Smooth muscle cell (in vitro differentiated cells): ENCODE results near the gene ADAMTS2. TPM values are rescaled to one million over a fixed set of nuclear protein-coding genes. Genes with fewer than 3 reads are reported as not detected.

Source experiments
- DNase-seq: peaks from one replicate; lab custom pipeline; 2025; ENCODE audit not compliant: unreplicated experiment; lab: John Stamatoyannopoulos, UW
- H2AFZ ChIP-seq: fragments of 200-600 bp; sonication (generic); 2 replicates; pipeline ENCODE4 v1.6.0; 2016; ENCODE audit warnings: antibody characterized with exemption, low read depth, mild to moderate bottlenecking
- H3F3A ChIP-seq: fragments of 200-600 bp; sonication (generic); 2 replicates; pipeline ENCODE4 v1.6.0; 2017; ENCODE audit warnings: antibody characterized with exemption, low read depth
- H3K27ac ChIP-seq: fragments of 200-600 bp; sonication (generic); 2 replicates; pipeline ENCODE4 v1.5.1; 2016; ENCODE audit warnings: low read depth, mild to moderate bottlenecking
- H3K27me3 ChIP-seq: fragments of 200-600 bp; sonication (generic); 2 replicates; pipeline ENCODE4 v1.6.1; 2016; ENCODE audit warnings: low read depth, mild to moderate bottlenecking
- H3K36me3 ChIP-seq: fragments of 200-600 bp; sonication (generic); 2 replicates; pipeline ENCODE4 v1.5.1; 2016; ENCODE audit warnings: low read depth
- H3K4me1 ChIP-seq: fragments of 200-600 bp; sonication (generic); 2 replicates; pipeline ENCODE4 v1.5.1; 2016; ENCODE audit warnings: low read depth
- H3K4me2 ChIP-seq: fragments of 200-600 bp; sonication (generic); 2 replicates; pipeline ENCODE4 v1.6.0; 2016; ENCODE audit warnings: mild to moderate bottlenecking
- H3K4me3 ChIP-seq: fragments of 200-600 bp; sonication (generic); 2 replicates; pipeline ENCODE4 v1.5.1; 2016; ENCODE audit warnings: mild to moderate bottlenecking
- H3K79me2 ChIP-seq: fragments of 200-600 bp; sonication (generic); 2 replicates; pipeline ENCODE4 v1.6.0; 2016; ENCODE audit warnings: low read depth, mild to moderate bottlenecking
- H3K9ac ChIP-seq: fragments of 200-600 bp; sonication (generic); 2 replicates; pipeline ENCODE4 v1.6.0; 2016; ENCODE audit warnings: low read depth
- H3K9me3 ChIP-seq: fragments of 200-600 bp; sonication (generic); replicated peaks from 2 replicates; pipeline ENCODE4 v1.5.1; 2016; ENCODE audit warnings: low read depth
- H4K20me1 ChIP-seq: fragments of 200-600 bp; sonication (generic); 2 replicates; pipeline ENCODE4 v1.6.0; 2016; ENCODE audit warnings: low read depth
- WGBS: methylation state at CpG from one replicate; pipeline ENCODE4 v1.1.7; 2016; ENCODE audit warnings: low lambda C conversion rate; 5-methylcytosine and 5-hydroxymethylcytosine counted together
- polyA plus RNA-seq: library from polyadenylated mRNA; unstranded; fragments of >200 nt; fragmentation: Nextera tagmentation; extraction: Ambion mirVana; gene quantifications from 2 replicates; pipeline ENCODE4 v1.2.1, GENCODE V29; 2016
- total RNA-seq: library from RNA; depleted of rRNA; stranded (reverse); fragments of >200 nt; gene quantifications from 2 replicates; pipeline ENCODE4 v1.2.3, GENCODE V29; 2014
- TF ChIP-seq, protein P1 (sequence below): fragments of 200-600 bp; sonication (generic); IDR thresholded peaks from 2 replicates; pipeline ENCODE4 v1.5.1; 2017; ENCODE audit warnings: borderline replicate concordance, mild to moderate bottlenecking, antibody characterized with exemption; ENCODE audit not compliant: insufficient read depth, poor library complexity, severe bottlenecking

ADAMTS2 gene
- total and polyA plus RNA-seq, 2 experiments from 2014 or later = 22.8 to 37.5 TPM

DNA sequence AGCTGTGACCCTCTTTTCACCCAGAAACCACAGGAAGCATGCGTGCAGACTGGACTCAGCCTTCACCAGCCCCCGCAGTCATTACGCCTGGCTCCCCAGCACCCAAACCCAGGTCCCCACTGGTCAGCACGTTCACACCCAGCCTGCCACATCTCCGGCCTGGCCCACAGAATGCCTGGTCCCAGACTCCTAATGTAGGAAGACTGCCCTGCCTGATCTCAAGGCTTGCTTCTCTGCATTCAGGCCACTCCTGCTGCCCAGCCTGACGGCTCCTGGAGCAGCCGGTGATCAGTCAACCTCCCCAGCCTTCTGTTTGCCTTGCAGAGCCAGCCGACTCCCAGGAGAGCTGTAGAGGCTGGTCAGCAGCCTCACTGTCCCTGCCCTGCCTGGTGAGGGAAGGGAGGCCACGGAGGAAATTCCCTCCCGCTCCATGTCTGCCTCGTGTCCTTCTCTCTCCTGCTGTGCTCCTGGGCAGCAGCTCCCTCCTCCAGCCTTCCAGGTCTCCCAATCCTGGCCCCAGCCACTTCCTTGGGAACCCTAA, 25.4 kb downstream of the ADAMTS2 start:
- H3F3A ChIP-seq = no peaks in the 10 kb centered on the region
- no peak overlapping the region for H3K27ac ChIP-seq
- TF ChIP-seq, protein P1, sequence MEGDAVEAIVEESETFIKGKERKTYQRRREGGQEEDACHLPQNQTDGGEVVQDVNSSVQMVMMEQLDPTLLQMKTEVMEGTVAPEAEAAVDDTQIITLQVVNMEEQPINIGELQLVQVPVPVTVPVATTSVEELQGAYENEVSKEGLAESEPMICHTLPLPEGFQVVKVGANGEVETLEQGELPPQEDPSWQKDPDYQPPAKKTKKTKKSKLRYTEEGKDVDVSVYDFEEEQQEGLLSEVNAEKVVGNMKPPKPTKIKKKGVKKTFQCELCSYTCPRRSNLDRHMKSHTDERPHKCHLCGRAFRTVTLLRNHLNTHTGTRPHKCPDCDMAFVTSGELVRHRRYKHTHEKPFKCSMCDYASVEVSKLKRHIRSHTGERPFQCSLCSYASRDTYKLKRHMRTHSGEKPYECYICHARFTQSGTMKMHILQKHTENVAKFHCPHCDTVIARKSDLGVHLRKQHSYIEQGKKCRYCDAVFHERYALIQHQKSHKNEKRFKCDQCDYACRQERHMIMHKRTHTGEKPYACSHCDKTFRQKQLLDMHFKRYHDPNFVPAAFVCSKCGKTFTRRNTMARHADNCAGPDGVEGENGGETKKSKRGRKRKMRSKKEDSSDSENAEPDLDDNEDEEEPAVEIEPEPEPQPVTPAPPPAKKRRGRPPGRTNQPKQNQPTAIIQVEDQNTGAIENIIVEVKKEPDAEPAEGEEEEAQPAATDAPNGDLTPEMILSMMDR = no peak
- H4K20me1 ChIP-seq = peaks cover 16% of the 10 kb centered on the region
- no peak overlapping the region for H3K9ac ChIP-seq
- H3K9me3 ChIP-seq = no peaks in the 10 kb centered on the region
- no peak overlapping the region for H3K4me2 ChIP-seq
- no peaks in the 10 kb centered on the region for H3K79me2 ChIP-seq
- no peak overlapping the region for H2AFZ ChIP-seq
- H3K36me3 ChIP-seq = no peaks in the 10 kb centered on the region
- no peaks in the 10 kb centered on the region for H3K4me1 ChIP-seq
- no peaks in the 10 kb centered on the region for H3K27me3 ChIP-seq
- 43% methylated on average over 11 of the region's 11 CpGs for WGBS
- DNase-seq = no peak
- H3K4me3 ChIP-seq = no peak overlapping the region

DNA sequence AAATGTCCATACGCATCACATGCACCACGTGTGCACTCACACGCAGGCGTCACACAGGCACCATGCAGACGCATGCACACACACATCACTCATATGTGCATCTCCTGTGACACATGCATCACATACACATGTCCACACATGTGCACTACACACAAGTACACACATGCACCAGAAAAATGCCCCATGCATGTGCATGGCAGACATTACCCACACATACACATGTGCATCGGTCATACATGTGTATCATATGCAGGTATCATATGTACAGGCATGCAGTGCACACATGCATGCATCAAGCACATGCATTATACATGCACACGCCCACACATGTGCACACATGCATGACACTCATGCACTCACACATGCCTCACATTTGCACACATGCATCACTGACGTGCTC, 26.1 kb downstream of the ADAMTS2 start:
- H3K9ac ChIP-seq = no peak overlapping the region
- 98% methylated on average over 8 of the region's 8 CpGs for WGBS
- TF ChIP-seq, protein P1 = no peak
- no peaks in the 10 kb centered on the region for H3K27me3 ChIP-seq
- peaks cover 16% of the 10 kb centered on the region for H4K20me1 ChIP-seq
- H3K4me2 ChIP-seq = no peak overlapping the region
- no peak for DNase-seq
- no peaks in the 10 kb centered on the region for H3K36me3 ChIP-seq
- no peaks in the 10 kb centered on the region for H3K79me2 ChIP-seq
- no peak overlapping the region for H3K27ac ChIP-seq
- no peak overlapping the region for H2AFZ ChIP-seq
- no peaks in the 10 kb centered on the region for H3F3A ChIP-seq
- H3K9me3 ChIP-seq = no peaks in the 10 kb centered on the region
- H3K4me1 ChIP-seq = no peaks in the 10 kb centered on the region
- H3K4me3 ChIP-seq = no peak overlapping the region

DNA sequence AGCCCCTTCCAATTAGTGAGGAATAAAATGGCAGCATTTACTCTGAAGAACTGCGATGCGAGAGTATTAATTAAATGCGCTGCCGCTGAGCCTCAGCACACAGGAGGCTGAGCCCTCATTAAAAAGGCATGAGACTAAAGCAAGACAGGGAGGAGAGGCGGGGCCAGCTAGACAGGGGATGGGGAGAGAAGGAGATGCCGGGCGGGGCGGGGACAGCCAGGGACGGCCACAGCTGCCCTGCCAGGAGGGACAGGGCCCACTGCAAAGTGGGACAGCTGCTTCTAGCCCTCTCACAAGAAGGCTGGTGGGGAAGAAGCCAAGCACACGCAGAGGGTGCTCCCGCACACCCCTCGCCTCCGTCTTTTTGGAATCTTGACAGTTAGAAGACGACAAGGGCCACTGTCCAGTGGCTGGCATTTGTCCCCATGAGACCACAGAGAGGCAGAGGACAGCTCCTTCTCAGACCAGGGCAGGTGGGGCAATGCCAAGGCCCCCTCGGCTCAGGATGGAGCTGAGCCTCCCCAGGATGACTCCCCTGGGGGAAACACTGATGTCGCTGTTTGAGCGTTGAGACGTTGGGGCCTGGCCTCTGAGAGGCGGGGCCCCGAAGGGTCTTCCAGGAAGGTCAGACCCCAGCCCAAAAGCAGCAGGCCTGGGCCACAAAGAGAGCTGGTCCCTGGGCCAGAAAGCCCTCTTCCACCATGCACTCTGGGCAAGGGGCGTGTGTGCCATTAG, 26.9 kb downstream of the ADAMTS2 start:
- Histone ChIP-seq H3K27ac (no peak overlapping the region), H2AFZ (no peak overlapping the region), H3K4me2 (no peak overlapping the region), H3K9ac (no peak overlapping the region), H3K9me3 (no peaks in the 10 kb centered on the region), H3K79me2 (no peaks in the 10 kb centered on the region), H3K36me3 (no peaks in the 10 kb centered on the region), H4K20me1 (peaks cover 16% of the 10 kb centered on the region), H3K27me3 (no peaks in the 10 kb centered on the region), H3K4me1 (no peaks in the 10 kb centered on the region), H3F3A (no peaks in the 10 kb centered on the region), H3K4me3 (no peak overlapping the region)
- DNase-seq = no peak
- TF ChIP-seq, protein P1 = no peak
- 75% methylated on average over 21 of the region's 21 CpGs for WGBS
